ENCODE data around the gene PALM3. TPM values are rescaled to one million over a fixed set of nuclear protein-coding genes. Genes with fewer than 3 reads are reported as not detected.

The PALM3 gene
- total RNA-seq, 1 experiment from 2014 or later, result 0.54 TPM

Other genes starting within 250 kb of the PALM3 start
- gene NANOS3, start 184.9 kb downstream of the PALM3 start, total RNA-seq (2021; ENCODE audit: unreplicated experiment), result 0.33 TPM
- 6.5 TPM for gene BRME1, start 156.0 kb downstream of the PALM3 start, total RNA-seq (2021; ENCODE audit: unreplicated experiment)
- 28.0 TPM for gene CC2D1A, start 155.9 kb downstream of the PALM3 start, total RNA-seq (2021; ENCODE audit: unreplicated experiment)
- 1.4 TPM for gene PODNL1, start 123.7 kb downstream of the PALM3 start, total RNA-seq (2021; ENCODE audit: unreplicated experiment)
- gene DCAF15, start 109.6 kb downstream of the PALM3 start, total RNA-seq (2021; ENCODE audit: unreplicated experiment), result 38.8 TPM
- 15.2 TPM for gene RFX1, start 55.8 kb downstream of the PALM3 start, total RNA-seq (2021; ENCODE audit: unreplicated experiment)
- gene RLN3, start 33.9 kb downstream of the PALM3 start, total RNA-seq (2021; ENCODE audit: unreplicated experiment), result not detected
- gene IL27RA, start 30.3 kb downstream of the PALM3 start, total RNA-seq (2021; ENCODE audit: unreplicated experiment), result 10.2 TPM
- gene MISP3, start 10.7 kb upstream of the PALM3 start, total RNA-seq (2021; ENCODE audit: unreplicated experiment), result 1.5 TPM
- 0.28 TPM for gene C19orf67, start 23.7 kb upstream of the PALM3 start, total RNA-seq (2021; ENCODE audit: unreplicated experiment)
- 82.0 TPM for gene SAMD1, start 28.7 kb upstream of the PALM3 start, total RNA-seq (2021; ENCODE audit: unreplicated experiment)
- gene PRKACA, start 55.7 kb upstream of the PALM3 start, total RNA-seq (2021; ENCODE audit: unreplicated experiment), result 70.8 TPM
- gene ASF1B, start 74.5 kb upstream of the PALM3 start, total RNA-seq (2021; ENCODE audit: unreplicated experiment), result 35.4 TPM
- gene ADGRL1, start 144.1 kb upstream of the PALM3 start, total RNA-seq (2021; ENCODE audit: unreplicated experiment), result 37.7 TPM

Data from Panc1 (cell line).